ENCODE data around the gene HTRA1.

The HTRA1 gene

GRCh38 chr10:122455376-122456079 lies 5.8 kb upstream of the HTRA1 start:
- no peak for DNase-seq

DNA sequence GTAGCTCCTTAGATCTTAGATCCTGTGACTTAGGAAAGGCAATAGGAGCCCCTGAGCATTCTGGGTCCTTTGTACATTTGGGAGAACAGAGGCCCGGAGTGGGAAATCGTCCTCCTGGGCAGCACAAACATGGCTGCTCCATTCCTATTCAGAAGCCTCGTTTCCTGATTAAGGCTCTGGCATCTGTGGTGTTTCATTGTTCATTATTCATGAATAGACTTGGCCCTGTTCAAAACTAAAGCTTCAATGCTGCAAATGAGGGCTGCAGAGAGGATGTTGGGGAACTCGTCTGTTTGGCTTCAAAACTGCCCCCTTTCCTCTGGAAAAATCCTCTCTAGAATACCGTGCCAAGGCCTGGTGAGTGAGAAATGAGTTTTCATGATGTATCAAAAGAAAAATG lies 3.4 kb upstream of the HTRA1 start:
- no peak for DNase-seq

DNA sequence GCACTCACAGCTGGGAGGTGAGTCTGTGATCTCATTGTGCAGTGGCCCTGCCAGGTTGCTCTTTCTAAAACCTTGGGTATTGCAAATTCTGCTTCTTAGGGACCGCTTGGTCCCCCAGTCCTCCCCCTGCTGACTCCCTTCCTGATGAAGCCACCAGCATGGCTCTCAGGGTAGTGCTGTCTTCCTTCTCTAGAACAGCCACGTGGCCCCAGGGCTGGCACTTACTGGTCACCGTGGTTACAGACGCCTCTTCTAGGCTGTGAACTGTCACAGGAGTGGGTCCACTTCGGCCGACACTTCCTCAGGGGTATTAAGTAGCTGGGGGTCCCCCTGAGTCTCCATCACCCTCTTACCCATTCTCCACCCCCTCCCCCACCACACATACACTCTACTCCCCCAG lies 2.7 kb upstream of the HTRA1 start:
- no peak for DNase-seq

GRCh38 chr10:122459561-122460273 lies 1.6 kb upstream of the HTRA1 start:
- no peak for DNase-seq

DNA sequence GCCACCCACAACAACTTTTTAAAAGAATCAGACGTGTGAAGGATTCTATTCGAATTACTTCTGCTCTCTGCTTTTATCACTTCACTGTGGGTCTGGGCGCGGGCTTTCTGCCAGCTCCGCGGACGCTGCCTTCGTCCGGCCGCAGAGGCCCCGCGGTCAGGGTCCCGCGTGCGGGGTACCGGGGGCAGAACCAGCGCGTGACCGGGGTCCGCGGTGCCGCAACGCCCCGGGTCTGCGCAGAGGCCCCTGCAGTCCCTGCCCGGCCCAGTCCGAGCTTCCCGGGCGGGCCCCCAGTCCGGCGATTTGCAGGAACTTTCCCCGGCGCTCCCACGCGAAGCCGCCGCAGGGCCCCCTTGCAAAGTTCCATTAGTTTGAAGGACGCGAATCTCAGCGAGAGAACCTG lies 461 bp upstream of the HTRA1 start:
- no peak for DNase-seq

DNA sequence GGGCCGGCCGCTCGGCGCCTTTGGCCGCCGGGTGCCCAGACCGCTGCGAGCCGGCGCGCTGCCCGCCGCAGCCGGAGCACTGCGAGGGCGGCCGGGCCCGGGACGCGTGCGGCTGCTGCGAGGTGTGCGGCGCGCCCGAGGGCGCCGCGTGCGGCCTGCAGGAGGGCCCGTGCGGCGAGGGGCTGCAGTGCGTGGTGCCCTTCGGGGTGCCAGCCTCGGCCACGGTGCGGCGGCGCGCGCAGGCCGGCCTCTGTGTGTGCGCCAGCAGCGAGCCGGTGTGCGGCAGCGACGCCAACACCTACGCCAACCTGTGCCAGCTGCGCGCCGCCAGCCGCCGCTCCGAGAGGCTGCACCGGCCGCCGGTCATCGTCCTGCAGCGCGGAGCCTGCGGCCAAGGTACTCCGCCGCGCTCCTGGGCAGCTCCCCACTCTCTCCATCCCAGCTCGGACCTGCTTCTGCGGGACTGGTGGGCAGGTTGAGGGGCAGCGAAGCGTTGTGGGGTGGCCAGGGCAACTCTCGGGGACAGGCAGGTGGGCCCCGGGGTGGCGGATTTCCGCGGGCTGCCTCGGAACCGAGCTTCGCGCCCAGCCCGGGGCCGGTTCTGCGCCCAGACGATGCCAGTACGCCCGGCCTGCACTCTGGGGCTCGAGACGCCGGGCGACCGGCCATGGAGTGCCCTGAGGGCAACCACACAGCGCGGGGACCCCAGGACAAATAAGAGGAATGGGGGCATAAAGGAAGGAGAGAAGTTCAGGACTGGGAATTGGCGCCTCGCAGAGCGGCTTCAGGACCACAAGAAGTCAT lies 578 bp downstream of the HTRA1 start:
- DNase-seq, result no peak

DNA sequence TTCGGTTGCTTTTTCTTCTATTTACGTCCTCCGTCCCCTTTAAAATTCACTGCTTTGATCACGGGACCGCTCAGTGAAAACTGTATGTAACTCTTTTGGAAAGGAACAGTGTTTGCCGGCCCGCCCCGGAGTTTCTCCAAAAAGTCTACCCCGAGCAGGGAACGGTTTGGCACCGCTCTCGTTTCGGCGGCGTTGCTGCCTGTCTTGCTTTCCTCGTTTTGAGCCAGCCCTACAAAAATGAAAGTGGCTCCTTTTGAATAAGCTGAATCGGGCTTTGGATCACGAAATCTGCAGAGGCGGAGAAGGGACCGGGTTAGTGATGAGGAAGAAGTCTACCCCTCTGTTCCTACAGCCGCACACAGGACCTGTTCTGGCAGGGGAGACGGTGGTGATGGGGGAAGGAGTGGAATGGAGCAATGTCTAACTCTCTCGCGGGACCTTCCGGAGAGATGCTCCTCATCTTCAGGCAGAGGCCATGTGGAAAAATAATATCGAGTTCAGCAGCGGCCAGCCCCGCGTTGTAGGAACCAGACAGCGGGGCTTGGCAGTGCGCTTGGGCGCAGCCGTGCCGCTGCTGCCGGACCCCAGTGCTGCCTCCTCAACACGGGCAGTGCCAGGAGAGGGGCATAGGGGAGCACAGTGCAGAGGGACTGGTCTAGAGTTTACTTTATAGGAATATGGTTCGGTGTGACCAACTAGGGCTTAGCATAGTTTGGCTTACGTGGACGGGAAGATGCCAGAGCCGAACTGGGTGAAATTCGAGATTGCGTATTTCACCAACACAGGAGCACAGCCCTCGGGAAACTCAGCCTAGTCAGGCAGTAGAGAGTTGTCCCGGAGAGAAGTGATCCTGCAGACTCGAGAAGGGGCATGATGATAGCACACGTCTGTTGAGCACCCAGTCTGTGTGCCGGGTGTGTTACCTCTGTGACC lies 1.4 kb downstream of the HTRA1 start:
- DNase-seq, result no peak

- DNase-seq, result no peak
Observed at GRCh38 chr10:122463466-122464249, 2.3 kb downstream of the HTRA1 start.

DNA sequence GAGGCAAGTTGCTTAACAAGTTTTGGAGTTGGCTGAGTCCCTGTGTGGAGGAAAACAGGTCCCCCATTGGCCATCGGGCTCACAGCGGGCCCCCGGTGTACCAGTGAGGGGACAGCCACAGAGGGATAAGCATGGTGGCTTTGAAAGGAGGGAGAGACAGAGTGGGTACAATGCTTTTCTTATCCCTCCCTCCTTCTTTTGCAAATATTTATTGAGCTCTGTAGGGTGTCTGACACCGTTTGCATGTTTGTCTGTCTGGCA lies 2.8 kb downstream of the HTRA1 start:
- DNase-seq, result no peak

DNA sequence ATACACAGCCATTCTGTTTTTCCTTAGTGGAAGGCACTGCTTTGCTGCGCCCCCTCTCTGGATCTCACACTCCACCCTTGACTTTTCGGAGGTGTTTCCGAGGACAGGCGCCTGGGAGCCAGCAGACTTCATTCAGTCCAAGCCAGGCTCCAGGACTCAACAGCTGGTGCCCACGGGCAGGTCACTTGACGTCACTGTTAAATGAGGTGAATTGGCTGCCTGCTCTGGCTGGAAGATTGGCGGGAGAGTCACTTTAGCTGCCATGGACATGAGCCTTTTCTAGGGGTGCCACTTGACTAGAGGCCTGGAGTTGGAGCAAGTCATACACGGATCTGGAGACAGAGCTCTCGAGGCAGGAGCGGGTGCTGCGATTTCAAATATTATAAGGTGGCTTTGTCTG lies 3.2 kb downstream of the HTRA1 start:
- DNase-seq, result no peak

DNA sequence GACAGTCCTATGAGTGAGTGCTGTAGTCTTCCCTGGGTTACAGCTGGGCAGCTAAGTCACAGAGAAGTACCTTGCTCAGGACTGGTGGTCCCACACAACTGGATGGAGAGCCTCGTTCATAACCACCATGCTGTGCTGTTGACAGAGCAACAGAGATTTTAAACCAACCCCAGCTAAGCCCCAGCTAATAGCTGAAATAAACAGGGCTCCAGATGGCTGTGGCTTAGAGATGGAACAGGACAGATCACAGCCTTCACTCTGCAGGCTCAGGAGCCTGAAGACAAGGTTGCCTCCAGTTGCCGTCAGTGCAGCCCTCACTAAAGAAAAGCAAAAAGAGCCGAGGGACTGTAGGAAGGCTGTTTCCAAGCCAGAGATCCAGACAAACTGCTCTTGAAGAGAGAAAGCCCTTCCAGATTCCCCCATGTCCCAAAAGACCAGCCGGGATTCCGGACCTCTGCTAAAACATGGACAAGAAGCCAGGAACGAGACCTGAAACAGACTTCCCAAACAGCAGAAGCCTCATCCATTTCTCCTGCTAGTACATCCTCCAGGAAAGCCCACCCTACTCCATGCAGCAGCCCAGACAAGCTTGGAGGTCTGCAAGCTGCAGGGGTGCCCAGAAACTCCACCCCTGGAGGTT lies 4.2 kb downstream of the HTRA1 start:
- no peak for DNase-seq

DNA sequence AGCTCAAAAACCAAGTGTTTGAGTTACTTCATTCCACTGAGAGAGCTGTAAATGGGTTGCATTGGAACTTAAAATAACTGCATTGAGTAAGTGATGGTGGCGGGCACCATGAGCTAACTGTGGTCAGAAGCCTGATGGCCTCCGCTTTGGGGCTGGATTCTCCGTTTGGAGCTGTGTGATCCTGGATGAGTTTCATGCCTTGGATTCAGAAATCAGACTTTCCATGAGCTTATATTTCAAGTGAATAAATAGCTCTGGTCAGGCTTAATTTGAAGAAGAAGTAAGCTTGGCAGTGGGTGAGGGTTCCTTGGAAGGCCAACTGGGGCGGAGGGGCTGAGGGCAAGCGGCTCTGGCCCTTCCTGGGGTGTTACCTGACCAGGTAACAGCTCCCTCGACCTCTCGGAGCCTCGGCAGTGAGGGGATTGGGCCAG lies 5.6 kb downstream of the HTRA1 start:
- no peak for DNase-seq

- no peak for DNase-seq
Observed at GRCh38 chr10:122467701-122468100, 6.3 kb downstream of the HTRA1 start.

DNA sequence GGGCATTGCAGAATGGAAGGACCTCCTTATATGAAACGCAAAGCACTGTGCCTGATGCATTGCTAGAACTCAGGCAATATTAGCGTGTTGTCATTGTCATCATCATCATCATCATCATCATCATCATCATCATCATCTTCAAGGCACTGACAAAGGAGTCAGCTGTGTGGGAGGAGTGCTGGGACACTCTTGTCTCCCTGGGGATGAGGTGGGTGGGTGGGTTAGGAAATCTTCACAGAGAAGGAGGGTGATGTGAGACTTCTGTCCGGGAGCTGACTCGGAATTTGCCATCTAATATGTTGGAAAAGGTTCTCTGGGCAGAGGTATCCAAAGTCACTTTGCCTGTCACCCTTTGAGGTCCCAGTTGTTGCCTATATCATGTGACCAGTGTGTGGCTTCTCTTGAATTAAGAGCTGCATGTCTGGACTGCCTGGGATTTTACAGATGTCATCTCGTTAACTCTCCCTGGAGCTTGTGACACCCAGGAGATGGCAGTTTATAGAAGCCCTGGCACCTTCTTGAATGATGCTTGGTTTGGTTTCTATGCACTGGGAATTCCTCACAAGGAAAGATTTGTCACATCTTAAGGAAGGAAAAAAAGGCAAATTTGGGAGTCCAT lies 7.1 kb downstream of the HTRA1 start:
- DNase-seq, result no peak

- no peak for DNase-seq
Observed at GRCh38 chr10:122468926-122469781, 7.8 kb downstream of the HTRA1 start.

GRCh38 chr10:122469848-122470247 lies 8.5 kb downstream of the HTRA1 start:
- DNase-seq, result no peak

- no peak for DNase-seq
Observed at GRCh38 chr10:122471531-122472177, 10.3 kb downstream of the HTRA1 start.

GRCh38 chr10:122473116-122473515 lies 11.8 kb downstream of the HTRA1 start:
- no peak for DNase-seq

DNA sequence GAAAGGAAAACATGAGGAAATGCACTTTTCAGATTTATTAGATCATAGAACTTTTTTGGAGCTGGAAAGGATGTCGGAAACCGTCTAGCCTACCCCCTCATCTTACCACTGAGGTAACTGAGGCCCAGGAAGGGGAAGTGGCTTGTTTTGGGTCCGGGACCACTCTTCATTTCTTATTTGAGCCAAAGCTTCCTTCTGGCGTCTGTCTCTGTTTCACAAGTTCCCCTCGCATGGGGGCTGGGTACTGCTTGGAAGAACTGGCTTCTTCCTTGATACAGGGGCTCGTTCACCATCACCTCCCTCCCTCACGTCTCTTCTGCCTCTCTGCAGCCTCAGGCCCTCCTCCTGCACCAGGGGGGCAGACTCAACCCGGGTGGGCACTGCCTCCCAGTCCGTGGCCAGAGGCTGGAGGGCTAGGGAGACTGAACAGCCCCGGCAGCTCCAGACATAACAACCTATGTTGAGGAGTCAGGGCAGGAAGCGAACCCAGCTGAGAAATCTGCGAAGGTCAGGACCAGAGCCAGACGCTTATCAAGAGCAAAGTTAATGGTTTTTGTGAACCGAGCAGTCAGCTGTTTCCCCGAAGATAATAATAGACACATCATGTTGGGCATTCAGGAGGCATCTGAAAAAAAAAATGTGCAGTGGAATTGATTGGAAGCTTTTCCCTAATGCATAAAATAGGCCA lies 12.9 kb downstream of the HTRA1 start:
- no peak for DNase-seq
